NCI-H1694 (cell line): Measurements from ENCODE around the gene OR2W3.

ENCODE experiments used
- DNase-seq: peaks from one replicate; lab custom pipeline; 2025; lab: John Stamatoyannopoulos, UW

Gene OR2W3

GRCh38 chr1:247895163-247895637, at the start of gene OR2W3:
Gene OR2W3 (plus strand): TSS chr1:247895587. CDS start chr1:247895587, 0 bp downstream.
- DNase-seq: no peak

GRCh38 chr1:247845693-247846017, 49.7 kb upstream of the OR2W3 start:
- DNase-seq: no peak

- no peak for DNase-seq
Observed at GRCh38 chr1:247848346-247848745, 47.0 kb upstream of the OR2W3 start.

- no peak for DNase-seq
Observed at GRCh38 chr1:247849616-247850015, 45.8 kb upstream of the OR2W3 start.

GRCh38 chr1:247854899-247855545, 40.4 kb upstream of the OR2W3 start:
- DNase-seq: no peak

GRCh38 chr1:247855911-247856310, 39.5 kb upstream of the OR2W3 start:
- DNase-seq: no peak

GRCh38 chr1:247857069-247857984, 38.1 kb upstream of the OR2W3 start, which contains the start of gene TRIM58:
Gene TRIM58 (plus strand): TSS chr1:247857187. CDS start chr1:247857247, 60 bp downstream.
- DNase-seq: no peak

GRCh38 chr1:247857985-247858619, 37.3 kb upstream of the OR2W3 start:
- no peak for DNase-seq

- no peak for DNase-seq
Observed at GRCh38 chr1:247862756-247863155, 32.6 kb upstream of the OR2W3 start.

GRCh38 chr1:247864644-247865043, 30.7 kb upstream of the OR2W3 start:
- no peak for DNase-seq

GRCh38 chr1:247865416-247865815, 30.0 kb upstream of the OR2W3 start:
- DNase-seq: no peak

GRCh38 chr1:247883346-247883745, 12.0 kb upstream of the OR2W3 start:
- DNase-seq: no peak

GRCh38 chr1:247884797-247885413, 10.5 kb upstream of the OR2W3 start:
- no peak for DNase-seq

- DNase-seq: no peak
Observed at GRCh38 chr1:247895976-247896375, 589 bp downstream of the OR2W3 start.

- no peak for DNase-seq
Observed at GRCh38 chr1:247904122-247904521, 8.7 kb downstream of the OR2W3 start.

GRCh38 chr1:247905181-247905580, 9.8 kb downstream of the OR2W3 start:
- no peak for DNase-seq

- no peak for DNase-seq
Observed at GRCh38 chr1:247905910-247906503, 10.6 kb downstream of the OR2W3 start.

- no peak for DNase-seq
Observed at GRCh38 chr1:247906504-247907047, 11.2 kb downstream of the OR2W3 start.

- no peak for DNase-seq
Observed at GRCh38 chr1:247908766-247909165, 13.4 kb downstream of the OR2W3 start.

GRCh38 chr1:247913786-247914185, 18.4 kb downstream of the OR2W3 start:
- DNase-seq: no peak

- DNase-seq: no peak
Observed at GRCh38 chr1:247914941-247915662, 19.7 kb downstream of the OR2W3 start.
